GM18511 (cell line): ENCODE data around the gene SARS1.

Experiments used
- ATAC-seq: cut with Tn5 transposase; IDR thresholded peaks from one replicate; pipeline ENCODE4 v1.9.1; 2021; ENCODE audit warnings: mild to moderate bottlenecking, moderate library complexity; ENCODE audit not compliant: unreplicated experiment

Gene SARS1

GRCh38 chr1:109248797-109249629 is 35.3 kb downstream of the SARS1 start, which contains the start of gene CELSR2:
Gene CELSR2 (plus strand): TSS chr1:109249539. CDS start chr1:109250080, 541 bp downstream.
- ATAC-seq, result peak; percentile 85

GRCh38 chr1:109249654-109250401 is 36.1 kb downstream of the SARS1 start:
- ATAC-seq, result peak; percentile 34

GRCh38 chr1:109250454-109251276 is 36.9 kb downstream of the SARS1 start:
- no peak for ATAC-seq

- no peak for ATAC-seq
These were observed 37.8 kb downstream of the SARS1 start for GRCh38 chr1:109251277-109252166.

GRCh38 chr1:109252167-109252892 is 38.6 kb downstream of the SARS1 start:
- no peak for ATAC-seq

DNA sequence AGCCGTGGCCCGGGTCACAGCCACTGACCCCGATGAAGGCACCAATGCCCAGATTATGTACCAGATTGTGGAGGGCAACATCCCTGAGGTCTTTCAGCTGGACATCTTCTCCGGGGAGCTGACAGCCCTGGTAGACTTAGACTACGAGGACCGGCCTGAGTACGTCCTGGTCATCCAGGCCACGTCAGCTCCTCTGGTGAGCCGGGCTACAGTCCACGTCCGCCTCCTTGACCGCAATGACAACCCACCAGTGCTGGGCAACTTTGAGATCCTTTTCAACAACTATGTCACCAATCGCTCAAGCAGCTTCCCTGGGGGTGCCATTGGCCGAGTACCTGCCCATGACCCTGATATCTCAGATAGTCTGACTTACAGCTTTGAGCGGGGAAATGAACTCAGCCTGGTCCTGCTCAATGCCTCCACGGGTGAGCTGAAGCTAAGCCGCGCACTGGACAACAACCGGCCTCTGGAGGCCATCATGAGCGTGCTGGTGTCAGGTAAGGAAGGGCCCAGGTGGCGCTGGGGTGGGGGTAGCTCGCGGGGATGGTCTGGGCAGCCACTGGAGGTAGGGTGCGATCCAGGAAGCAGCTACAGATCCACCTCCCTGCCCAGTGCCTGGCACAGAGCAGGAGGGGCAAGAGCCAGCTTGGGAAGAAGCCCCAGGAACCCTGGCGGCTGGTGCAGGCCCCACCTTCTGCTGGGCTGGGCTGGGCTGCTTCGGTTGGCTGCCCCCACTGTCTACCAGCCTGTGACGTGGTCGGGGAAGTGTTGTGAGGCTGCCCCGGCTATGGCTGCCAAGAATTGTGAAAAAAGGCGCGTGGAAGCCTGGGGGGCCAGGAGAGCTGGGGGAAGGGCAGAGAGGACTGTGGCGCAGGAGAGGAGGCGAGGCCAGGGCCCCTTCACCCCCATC is 39.4 kb downstream of the SARS1 start:
- ATAC-seq, result no peak

DNA sequence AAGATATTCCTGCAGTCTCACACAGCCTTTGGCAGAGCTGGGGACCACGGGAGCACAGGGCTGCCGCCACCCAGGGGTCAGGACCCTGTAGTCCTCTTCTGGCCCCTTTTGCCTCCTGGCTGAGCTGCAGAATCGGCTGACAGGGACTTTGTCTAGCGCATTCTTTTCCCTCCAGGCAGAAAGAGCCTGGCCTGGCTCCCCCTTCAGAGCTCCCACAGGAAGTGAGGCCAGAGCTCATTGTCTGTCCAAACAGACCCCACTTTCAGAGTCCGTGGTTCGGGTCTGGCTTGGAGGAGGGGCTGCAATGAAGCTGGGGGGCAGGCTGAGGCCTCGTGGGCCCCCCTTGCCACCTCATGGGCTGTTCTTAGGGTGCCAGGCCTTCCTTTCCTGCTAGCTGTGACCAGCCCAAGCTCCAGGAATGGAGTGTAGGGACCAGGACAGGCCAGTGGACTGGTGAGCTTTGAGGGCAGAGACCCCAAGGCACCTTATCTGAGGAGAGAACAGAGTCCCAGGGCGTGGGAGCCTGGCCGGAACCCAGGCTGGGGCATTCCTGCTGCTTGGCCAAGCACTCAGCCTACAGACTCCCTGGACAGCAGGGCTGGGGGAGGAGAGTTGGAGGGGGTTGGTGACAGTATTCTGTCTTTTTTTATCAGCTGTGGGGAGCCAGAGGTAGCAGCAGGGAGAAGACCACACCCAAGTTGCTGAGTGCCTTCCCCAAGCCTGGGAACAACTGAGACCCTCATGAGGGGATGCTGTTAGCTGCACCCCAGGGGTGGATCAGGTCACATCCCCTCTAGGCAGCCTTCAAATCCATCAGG is 40.3 kb downstream of the SARS1 start:
- no peak for ATAC-seq

GRCh38 chr1:109254621-109255096 is 40.9 kb downstream of the SARS1 start:
- ATAC-seq, result no peak

DNA sequence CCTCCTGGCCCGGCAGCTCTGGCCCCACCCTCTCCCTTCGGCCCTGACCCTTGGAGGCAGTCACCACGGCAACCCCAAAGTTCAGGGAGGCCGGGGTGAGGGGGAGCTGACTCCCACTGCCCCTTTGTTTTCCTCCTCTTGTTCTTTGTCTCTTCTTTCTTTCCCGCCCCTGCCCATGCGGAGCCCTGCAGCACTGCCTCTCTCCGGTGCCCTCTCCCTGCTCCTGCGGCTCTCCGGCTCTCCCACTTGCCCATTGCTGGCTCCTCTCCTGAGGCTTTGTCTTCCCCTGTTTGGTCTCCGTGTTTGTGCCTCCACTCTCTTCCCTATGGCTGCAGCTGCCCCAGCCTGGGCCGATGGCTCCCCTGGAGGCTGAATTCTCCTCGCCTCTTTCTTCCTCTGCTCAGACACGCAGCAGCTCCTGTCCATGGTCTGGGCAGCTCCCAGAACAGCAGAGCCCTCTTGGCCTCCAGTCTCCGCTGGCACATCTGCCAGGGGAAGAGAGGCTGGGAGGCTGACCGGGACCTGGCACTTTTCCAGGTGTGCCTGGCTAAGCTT is 41.5 kb downstream of the SARS1 start:
- ATAC-seq, result no peak

DNA sequence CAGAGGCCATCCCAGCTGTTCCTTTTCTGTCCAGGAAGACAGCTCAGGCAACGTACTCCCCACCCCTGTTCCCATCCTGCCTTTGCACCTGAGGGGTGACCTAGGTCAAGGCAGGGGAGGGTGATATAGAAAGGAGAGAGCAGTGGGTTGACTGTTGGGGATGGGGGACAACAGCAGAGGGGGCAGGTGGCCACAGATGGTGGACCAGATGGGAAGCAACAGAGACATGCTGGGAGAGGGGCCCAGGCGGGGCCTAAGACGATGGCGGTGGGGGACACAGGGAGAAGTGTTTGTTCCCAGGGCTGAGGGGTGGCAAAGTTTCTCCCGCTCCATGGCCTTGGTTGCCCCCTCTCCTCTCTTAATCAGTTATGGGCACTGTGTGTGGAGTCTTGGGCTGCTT is 42.0 kb downstream of the SARS1 start:
- ATAC-seq, result no peak

DNA sequence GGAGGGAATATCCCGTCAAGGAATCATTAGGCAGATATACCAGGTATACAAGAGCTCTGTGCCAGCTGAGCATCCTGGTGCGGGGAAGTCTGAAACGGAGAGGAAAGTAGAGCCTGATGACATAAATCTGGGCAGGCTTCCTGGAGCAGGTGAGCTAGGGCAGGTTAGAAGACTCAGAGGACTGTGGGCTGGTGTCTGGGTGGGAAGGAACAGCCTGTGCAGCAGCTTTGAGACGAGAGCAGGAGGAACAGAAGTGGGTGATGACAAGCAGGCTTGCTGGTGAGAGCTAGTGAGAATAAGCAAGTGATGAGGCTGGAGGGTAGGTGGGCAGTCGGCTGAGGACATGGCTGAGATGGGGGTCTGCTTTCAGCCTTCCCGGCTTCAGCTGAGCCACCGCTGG is 42.4 kb downstream of the SARS1 start:
- no peak for ATAC-seq

GRCh38 chr1:109256971-109257681 is 43.4 kb downstream of the SARS1 start:
- no peak for ATAC-seq

DNA sequence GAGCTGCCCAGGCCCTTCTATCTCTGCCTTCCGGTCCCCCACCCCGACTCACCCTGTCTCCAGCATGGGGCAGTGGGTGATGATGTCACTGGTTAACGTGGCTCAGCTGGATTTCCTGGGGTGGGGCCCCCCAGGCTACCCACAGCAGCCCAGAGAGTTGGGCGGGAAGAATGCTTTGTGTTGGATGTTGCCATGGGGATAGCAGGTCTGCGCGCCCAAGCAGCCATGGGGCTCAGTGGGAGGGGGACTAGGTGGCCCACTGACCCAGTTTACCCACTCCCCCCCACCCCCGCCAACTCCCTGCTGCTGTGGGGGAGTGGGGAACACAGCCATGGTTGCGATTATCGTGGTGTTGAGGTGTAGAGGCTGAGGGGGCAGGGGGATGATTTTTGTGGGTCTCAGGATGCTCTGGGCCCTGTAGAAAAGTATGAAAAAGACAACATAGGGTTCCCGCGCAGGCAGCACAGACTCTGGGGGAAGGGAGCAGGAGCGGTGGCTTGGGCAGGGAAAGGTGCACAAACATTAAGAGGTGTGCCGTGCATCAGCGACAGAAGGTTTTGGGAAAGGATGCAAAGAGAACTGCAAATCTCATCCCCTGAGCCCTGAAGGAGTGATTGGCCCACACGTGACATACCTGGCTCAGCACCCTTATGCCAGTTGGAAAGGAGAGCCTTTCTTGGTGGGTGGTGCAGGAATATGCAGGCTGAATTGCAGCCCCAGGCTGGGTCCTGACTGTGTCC is 44.1 kb downstream of the SARS1 start:
- ATAC-seq, result no peak

GRCh38 chr1:109258481-109259466 is 45.1 kb downstream of the SARS1 start:
- no peak for ATAC-seq
